OCI-LY1 (cell line): Measurements from ENCODE around the gene USP10.

ENCODE experiments used
- H2AFZ ChIP-seq: fragments of 200-600 bp; sonication (generic), shearing (Covaris generic); 2 replicates; pipeline ENCODE4 v1.6.0; 2014; ENCODE audit warnings: antibody characterized with exemption, mild to moderate bottlenecking, low read length
- H3F3A ChIP-seq: fragments of 200-600 bp; sonication (generic), shearing (Covaris generic); 2 replicates; pipeline ENCODE4 v1.6.0; 2014; ENCODE audit warnings: mild to moderate bottlenecking, antibody characterized with exemption, low read length, moderate library complexity; ENCODE audit not compliant: insufficient read depth
- H3K27ac ChIP-seq: fragments of 200-600 bp; sonication (generic); 2 replicates; pipeline ENCODE4 v1.5.1; 2014; ENCODE audit warnings: low read length, mixed run types, mild to moderate bottlenecking, low read depth; ENCODE audit not compliant: poor library complexity, severe bottlenecking
- H3K27me3 ChIP-seq: fragments of 200-600 bp; sonication (generic); 2 replicates; pipeline ENCODE4 v1.6.0; 2014; ENCODE audit warnings: antibody characterized with exemption, mild to moderate bottlenecking, low read length, moderate library complexity; ENCODE audit not compliant: insufficient read depth
- H3K36me3 ChIP-seq: fragments of 200-600 bp; sonication (generic); 2 replicates; pipeline ENCODE4 v1.6.1; 2014; ENCODE audit warnings: mild to moderate bottlenecking, antibody characterized with exemption, low read length, moderate library complexity, mixed read lengths; ENCODE audit not compliant: insufficient read depth
- H3K4me1 ChIP-seq: fragments of 200-600 bp; sonication (generic); 2 replicates; pipeline ENCODE4 v1.5.1; 2014; ENCODE audit warnings: mild to moderate bottlenecking, low read length, moderate library complexity; ENCODE audit not compliant: insufficient read depth, severe bottlenecking
- H3K4me2 ChIP-seq: fragments of 200-600 bp; sonication (generic), shearing (Covaris generic); 2 replicates; pipeline ENCODE4 v1.6.1; 2014; ENCODE audit warnings: low read length
- H3K4me3 ChIP-seq: fragments of 200-600 bp; sonication (generic); 2 replicates; pipeline ENCODE4 v1.5.1; 2014; ENCODE audit warnings: low read length, low read depth, mild to moderate bottlenecking, mixed read lengths; ENCODE audit not compliant: poor library complexity, severe bottlenecking
- H3K79me2 ChIP-seq: fragments of 200-600 bp; shearing (Covaris generic); 2 replicates; pipeline ENCODE4 v1.6.1; 2016; ENCODE audit warnings: mixed run types, low read length, mixed read lengths; ENCODE audit not compliant: insufficient read depth
- H3K9ac ChIP-seq: fragments of 200-600 bp; sonication (generic), shearing (Covaris generic); 2 replicates; pipeline ENCODE4 v1.6.1; 2014; ENCODE audit warnings: mild to moderate bottlenecking, low read length, mixed read lengths
- H3K9me2 ChIP-seq: fragments of 200-600 bp; sonication (generic), shearing (Covaris generic); 2 replicates; pipeline ENCODE4 v1.6.1; 2014; ENCODE audit warnings: low read depth, mild to moderate bottlenecking, low read length, mixed read lengths
- H3K9me3 ChIP-seq: fragments of 200-600 bp; shearing (Covaris generic); 2 replicates; pipeline ENCODE4 v1.6.1; 2014; ENCODE audit warnings: low read length, mixed read lengths
- H4K20me1 ChIP-seq: fragments of 200-600 bp; sonication (generic), shearing (Covaris generic); 2 replicates; pipeline ENCODE4 v1.6.0; 2016; ENCODE audit warnings: mild to moderate bottlenecking, low read length; ENCODE audit not compliant: insufficient read depth
- EZH2 ChIP-seq: fragments of 200-600 bp; sonication (generic), shearing (Covaris generic); IDR thresholded peaks from 2 replicates; pipeline ENCODE4 v1.8.0; 2017; ENCODE audit warnings: borderline replicate concordance, mixed run types, mild to moderate bottlenecking, antibody characterized with exemption, low read length, moderate library complexity, mixed read lengths
- TF ChIP-seq, protein P1 (sequence below): fragments of 200-600 bp; sonication (generic), shearing (Covaris generic); IDR thresholded peaks from 2 replicates; pipeline ENCODE4 v1.5.1; 2017; ENCODE audit warnings: mild to moderate bottlenecking, antibody characterized with exemption, low read length, moderate library complexity, mixed read lengths

USP10 gene

DNA sequence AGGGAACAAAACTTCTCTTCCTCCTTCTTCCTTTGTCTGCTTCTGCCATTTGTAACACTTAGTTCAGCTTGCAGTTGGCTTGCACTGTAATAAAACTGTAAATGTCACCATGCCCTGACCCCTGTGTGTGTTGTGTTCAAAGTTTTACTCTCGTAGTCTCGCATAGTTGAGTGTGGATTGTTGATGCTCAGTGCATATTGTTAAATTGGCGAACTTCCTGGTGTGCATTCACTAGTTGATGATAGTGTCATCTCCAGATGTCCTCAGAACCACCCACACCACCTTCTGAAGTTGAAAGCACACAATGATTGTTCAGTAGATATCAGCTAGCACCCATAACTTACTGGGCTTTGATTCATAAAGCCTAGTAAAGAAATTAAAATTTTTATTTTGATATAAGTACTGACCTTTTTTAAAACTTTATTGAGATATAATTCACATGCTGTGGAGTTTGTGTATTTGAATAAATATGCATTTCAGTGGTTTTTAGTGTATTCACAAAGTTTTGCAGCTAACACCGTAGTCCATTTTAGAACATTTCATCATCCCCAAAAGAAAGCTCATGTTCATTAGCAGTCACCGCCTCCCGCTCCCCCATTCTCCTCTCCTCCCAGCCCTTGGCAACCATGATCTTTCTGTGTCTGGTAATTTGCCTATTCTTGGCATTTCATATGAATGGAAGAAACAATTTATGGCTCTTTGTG lies 25.0 kb downstream of the USP10 start:
- Histone ChIP-seq H3K79me2 (peaks cover 91% of the 10 kb centered on the region), H3K9me2 (no peaks in the 10 kb centered on the region), H3K9ac (no peak overlapping the region; the same call in 1 of the 2 replicates), H3K27me3 (no peaks in the 10 kb centered on the region), H3K4me3 (peak overlapping the region; percentile 27), H4K20me1 (no peaks in the 10 kb centered on the region), H3K9me3 (no peaks in the 10 kb centered on the region), H3F3A (no peaks in the 10 kb centered on the region), H3K4me2 (peak overlapping the region; percentile 48; the same call in 1 of the 2 replicates), H3K36me3 (peaks cover 22% of the 10 kb centered on the region), H2AFZ (no peak overlapping the region), H3K27ac (peak overlapping the region; percentile 79), H3K4me1 (peaks cover 66% of the 10 kb centered on the region)
- TF ChIP-seq, protein P1, sequence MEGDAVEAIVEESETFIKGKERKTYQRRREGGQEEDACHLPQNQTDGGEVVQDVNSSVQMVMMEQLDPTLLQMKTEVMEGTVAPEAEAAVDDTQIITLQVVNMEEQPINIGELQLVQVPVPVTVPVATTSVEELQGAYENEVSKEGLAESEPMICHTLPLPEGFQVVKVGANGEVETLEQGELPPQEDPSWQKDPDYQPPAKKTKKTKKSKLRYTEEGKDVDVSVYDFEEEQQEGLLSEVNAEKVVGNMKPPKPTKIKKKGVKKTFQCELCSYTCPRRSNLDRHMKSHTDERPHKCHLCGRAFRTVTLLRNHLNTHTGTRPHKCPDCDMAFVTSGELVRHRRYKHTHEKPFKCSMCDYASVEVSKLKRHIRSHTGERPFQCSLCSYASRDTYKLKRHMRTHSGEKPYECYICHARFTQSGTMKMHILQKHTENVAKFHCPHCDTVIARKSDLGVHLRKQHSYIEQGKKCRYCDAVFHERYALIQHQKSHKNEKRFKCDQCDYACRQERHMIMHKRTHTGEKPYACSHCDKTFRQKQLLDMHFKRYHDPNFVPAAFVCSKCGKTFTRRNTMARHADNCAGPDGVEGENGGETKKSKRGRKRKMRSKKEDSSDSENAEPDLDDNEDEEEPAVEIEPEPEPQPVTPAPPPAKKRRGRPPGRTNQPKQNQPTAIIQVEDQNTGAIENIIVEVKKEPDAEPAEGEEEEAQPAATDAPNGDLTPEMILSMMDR: no peak
- TF ChIP-seq EZH2: no peak

DNA sequence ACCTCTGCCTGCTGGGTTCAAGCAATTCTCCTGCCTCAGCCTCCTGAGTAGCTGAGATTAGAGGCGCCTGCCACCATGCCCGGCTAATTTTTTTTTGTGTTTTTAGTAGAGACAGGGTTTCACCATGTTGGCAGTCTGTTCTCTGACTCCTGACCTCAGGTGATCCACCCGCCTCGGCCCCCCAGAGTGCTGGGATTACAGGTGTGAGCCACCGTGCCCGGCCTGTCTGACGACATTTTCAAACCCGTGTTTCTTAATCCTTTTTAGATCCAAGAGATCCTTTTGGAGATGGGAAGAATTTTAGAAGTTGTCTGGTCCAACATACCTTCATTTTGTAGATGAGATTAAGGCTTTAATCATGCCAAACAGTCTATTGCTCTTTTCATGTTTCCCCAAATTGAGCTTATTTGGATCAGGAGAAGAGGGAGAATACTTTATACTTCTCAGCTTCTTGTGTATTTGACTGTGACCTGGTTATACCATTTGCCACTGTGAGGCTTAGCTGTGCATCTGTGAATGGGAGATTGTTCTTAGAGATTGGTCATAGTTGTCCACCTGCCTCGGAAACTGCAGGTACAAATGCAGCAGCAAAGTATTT lies 25.8 kb downstream of the USP10 start:
- TF ChIP-seq, protein P1: no peak
- TF ChIP-seq EZH2: no peak

DNA sequence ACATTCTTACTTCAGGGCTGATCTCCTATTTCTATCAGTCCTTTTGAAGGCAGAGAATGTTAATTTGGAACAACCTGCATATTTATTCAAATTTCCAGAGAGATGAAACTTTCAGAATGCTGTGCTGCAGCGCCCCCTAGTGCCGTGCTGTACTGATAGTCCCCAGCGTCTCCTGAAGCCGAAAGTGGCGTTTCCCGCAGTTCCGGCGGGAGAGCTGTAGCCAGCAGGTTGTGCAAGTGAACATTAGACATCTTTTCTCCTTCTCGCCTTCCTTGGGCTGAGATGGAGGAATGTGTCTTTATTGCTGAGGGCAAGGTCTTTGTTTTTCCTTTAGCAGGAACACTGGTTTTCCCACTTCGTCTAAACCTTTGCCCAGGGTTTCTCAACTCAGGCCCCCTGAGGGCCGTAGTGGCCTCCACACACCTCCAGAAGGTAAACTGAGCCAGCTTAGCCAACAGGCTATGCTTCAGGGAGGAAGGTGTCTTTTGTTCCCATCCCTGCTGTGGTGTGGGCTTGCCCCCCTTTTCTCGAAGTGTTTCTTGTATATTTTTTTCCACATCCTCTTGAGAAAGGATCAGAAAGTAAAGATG lies 26.4 kb downstream of the USP10 start:
- no peaks in the 10 kb centered on the region; the same call in 1 of the 2 replicates for H4K20me1 ChIP-seq
- peaks cover 10% of the 10 kb centered on the region; the same call in 1 of the 2 replicates for H3K36me3 ChIP-seq

More for the DNA sequence above, 25.8 kb downstream of the USP10 start:
- Histone ChIP-seq H3K4me1 (peaks cover 74% of the 10 kb centered on the region), H3K27ac (peak overlapping the region; percentile 79), H2AFZ (no peak overlapping the region), H3K27me3 (no peaks in the 10 kb centered on the region), H3K79me2 (peaks cover 91% of the 10 kb centered on the region), H3K4me2 (peak overlapping the region; percentile 62), H3K36me3 (peaks cover 16% of the 10 kb centered on the region), H3K9me2 (no peaks in the 10 kb centered on the region), H3K9me3 (no peaks in the 10 kb centered on the region), H3K4me3 (peak overlapping the region; percentile 44), H4K20me1 (no peaks in the 10 kb centered on the region; the same call in 1 of the 2 replicates), H3F3A (no peaks in the 10 kb centered on the region), H3K9ac (peak overlapping the region; percentile 7; the same call in 1 of the 2 replicates)

More for the DNA sequence above, 26.4 kb downstream of the USP10 start:
- Histone ChIP-seq H3K4me1 (peaks cover 80% of the 10 kb centered on the region), H3F3A (no peaks in the 10 kb centered on the region), H3K9me3 (no peaks in the 10 kb centered on the region), H3K27ac (peak overlapping the region; percentile 79), H3K4me3 (peak overlapping the region; percentile 44), H3K27me3 (no peaks in the 10 kb centered on the region), H3K9ac (peak overlapping the region; percentile 42; the same call in 1 of the 2 replicates), H3K4me2 (peak overlapping the region; percentile 62), H3K9me2 (no peaks in the 10 kb centered on the region), H3K79me2 (peaks cover 91% of the 10 kb centered on the region), H2AFZ (no peak overlapping the region)
- no peak for TF ChIP-seq EZH2
- TF ChIP-seq, protein P1: peak; percentile 99
